T-helper 22 cell (primary cell): Measurements from ENCODE around the gene HECW1.
"Not testable (repeated sequence)": the region's sequence is repeated elsewhere in the genome, so short reads cannot be mapped to it uniquely, and the experiment has no call there.

Experiments used
- DNase-seq: peaks from one replicate; pipeline ENCODE4 v3.0.0-alpha.2; 2020; ENCODE audit warnings: low read depth

The HECW1 gene

DNA sequence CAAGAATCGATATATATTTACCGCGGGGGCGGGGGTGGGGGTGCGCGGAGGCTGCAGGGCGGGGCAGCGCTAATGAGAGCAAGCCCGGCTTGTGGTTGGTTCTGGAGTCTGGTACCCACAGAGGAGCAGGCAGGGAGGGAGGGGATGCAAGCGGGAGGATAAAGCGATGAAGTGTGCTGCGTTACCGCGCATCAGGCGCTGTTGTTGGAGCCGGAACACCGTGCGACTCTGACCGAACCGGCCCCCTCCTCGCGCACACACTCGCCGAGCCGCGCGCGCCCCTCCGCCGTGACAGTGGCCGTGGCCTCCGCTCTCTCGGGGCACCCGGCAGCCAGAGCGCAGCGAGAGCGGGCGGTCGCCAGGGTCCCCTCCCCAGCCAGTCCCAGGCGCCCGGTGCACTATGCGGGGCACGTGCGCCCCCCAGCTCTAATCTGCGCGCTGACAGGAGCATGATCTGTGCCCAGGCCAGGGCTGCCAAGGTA lies at the start of gene HECW1:
Gene HECW1 (plus strand): TSS at position 189 of the 482 bp plus-strand sequence. CDS start 131,259 bp downstream, outside the sequence.
- DNase-seq: no peak

DNA sequence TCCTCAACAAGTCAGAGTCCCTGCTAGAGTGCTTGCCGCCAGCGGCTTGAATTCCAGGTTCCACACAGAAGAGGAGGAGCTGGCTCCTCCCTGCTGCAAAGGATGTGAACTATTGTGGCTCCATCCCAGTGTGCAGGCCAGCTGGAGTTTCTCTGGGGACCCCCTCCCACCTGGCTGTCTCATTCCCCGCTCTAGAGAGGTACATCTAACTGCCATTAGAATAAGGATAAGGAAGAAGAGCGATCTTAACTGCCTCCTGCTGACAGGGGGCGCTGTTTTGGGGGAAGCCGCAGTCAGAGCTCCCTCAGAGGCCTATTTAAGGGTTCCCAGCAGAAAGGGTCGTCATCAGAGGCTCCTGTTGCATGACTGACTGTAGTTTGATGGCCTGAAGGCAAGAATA lies 40.8 kb upstream of the HECW1 start:
- DNase-seq: no peak

DNA sequence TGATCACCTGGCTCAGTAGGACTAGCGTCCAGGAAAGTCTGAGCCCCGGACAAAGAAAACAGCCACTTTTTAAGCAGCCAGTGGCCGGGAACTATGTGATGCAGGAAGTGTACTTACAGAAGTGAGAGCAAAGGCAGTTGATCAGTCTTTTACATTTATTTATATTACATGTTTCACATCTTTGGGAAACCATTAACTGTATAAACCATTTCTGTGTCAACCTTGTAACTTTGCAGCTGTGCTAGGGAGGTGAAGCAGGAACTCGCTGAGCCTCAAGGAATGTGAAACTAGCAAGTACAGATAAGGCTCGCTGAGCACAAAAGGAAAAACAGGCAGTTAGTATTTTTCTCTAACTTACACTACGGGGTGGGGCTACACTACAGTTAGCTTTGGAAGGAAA lies 39.9 kb upstream of the HECW1 start:
- DNase-seq: no peak

DNA sequence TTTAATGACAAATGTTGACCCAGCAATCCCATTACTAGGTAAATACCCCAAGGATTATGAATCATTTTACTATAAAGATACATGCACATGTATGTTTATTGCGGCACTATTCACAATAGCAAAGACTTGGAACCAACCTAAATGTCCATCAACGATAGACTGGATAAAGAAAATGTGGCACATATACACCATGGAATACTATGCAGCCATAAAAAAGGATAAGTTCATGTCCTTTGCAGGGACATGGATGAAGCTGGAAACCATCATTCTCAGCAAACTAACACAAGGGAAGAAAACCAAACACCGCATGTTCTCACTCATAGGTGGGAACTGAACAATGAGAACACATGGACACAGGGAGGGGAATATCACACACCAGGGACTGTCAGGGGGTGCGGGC lies 38.6 kb upstream of the HECW1 start:
- not testable (repeated sequence) for DNase-seq

DNA sequence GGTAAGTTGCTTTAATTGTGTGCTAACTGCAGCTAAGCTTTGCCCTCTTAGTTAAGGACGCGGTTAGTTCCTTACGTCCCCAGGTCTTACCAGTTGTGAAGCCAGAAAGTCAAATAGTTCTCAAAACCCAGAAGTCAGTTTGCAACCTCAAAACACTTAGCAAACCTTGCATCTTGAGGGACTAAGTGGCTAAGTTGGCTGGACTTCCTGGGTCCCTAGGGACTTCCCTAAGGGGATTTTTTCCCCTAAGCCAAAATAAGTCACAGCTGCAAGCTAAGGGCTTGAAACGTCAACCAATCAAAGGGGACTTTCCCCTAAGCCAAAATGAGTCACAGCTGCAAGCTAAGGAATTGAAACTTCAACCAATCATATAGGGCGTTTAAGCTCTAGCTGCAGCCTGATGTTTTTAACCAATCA lies 36.2 kb upstream of the HECW1 start:
- no peak for DNase-seq

DNA sequence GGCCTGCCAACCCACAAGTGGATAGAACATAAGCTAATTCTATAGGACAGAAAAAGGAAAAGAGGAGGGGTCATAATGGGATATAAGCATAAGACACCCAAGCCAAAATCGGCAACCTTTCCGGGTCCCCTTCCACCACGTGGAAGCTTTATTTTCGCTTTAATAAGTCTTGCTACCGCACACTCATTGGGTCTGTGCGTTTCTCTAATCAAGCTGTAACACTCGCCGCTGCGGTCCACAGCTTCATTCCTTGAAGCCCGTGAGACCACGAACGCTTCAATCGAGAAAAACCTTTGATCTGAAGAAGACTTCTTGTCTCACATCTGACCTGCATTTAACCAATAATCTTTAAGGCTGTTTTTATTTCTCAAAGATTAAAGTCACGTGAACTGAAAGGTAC lies 35.8 kb upstream of the HECW1 start:
- no peak for DNase-seq

DNA sequence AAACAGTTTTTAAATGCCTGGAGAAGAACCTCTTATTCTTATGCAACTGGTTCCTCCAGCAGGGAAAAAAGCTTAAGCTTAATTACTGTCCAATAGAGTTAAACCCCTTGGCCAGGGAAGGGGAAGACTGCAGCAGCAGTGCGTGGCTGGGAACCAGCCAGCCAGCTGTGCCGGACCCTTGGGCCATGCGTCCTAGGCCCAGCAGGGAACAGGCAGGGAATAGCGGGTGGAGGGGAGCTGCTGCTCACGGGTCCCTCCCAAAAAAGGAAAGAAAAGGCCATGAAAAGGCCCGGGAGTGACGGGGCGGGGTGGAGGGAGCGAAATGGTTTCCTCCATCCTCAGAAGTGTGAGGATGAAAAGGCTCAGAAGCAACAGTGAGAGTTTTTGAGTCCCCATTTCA lies 35.2 kb upstream of the HECW1 start:
- no peak for DNase-seq

DNA sequence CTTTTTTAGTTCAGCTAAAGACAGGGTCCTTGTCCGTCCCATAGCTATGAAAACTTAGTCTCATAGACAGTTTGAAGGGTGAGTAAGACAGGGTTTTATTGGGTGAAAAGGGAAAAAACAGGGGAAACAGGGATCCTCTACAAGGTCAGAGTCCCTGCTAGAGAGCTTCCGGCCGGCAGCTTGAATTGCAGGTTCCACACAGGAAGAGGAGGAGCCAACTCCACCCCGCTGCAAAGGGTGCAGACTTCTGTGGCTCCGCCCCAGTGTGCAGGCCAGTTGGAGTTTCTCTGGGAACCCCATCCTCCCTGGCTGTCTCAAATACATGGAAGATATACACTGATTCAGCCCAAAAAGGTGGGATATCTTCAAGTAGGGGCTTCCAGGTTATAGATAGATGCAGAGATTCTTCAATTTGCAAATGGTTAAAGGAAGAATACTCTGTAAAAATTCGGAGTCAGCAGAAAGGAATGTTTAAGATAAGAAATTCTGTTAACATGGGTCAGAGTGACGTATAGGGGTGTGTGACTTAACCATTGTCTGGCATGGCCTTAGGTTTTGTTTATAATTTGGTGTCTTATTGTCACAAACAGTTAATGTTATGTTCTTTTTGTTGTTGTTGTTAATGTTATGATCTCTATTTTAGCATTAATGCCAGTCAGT lies 34.6 kb upstream of the HECW1 start:
- no peak for DNase-seq

DNA sequence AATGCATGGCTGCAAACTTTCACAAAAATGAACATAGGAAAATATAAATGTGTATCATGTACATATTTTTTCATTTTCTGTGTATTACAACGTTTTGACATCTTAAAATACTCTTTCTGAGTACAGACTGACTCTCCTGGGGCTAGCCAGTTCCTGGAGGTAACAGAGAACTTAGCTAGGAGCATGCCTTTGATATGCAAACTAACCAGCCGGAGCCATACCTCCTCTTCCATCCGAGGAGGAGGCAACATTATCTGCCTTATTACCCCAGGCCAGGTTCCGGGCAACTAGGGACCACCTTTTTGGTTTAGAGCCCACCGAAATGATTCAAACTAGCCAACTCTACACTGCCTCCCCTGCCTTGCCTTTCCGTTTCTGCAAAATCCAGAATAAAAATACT lies 33.7 kb upstream of the HECW1 start:
- DNase-seq: no peak

DNA sequence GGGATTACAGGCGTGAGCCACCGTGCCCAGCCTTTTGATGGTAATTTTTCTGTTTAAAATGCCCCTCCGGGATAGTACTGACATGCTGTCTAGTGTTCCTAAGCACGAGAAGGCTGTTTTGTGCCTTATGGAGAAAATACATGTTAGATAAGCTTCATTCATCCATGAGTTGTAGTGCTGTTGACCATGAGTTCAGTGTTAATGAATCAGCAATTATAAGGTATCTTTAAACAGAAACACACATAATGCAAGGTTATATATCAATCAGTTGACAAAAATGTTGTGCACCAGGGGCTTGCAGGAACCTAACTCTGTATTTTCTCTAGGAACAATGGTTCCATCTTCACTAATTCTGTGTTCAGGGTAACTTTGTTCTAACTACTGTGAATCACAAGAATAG lies 30.8 kb upstream of the HECW1 start:
- no peak for DNase-seq

DNA sequence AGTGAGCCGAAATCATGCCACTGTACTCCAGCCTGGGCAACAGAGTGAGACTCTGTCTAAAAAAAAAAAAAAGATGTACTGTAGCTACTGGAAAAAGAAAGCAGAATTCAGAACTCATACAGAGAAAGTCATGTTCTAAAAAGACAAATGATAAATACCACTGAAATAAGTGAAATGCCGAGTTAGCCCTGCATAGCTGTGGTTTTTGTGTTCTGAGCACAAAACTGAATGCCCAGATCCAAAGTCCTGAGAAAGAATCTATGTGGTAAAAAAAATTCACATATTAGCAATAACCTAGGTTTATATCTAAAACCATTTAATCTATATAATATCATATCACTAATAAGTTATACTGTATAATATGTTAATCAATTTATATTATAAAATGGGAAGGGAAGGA lies 29.3 kb upstream of the HECW1 start:
- no peak for DNase-seq

DNA sequence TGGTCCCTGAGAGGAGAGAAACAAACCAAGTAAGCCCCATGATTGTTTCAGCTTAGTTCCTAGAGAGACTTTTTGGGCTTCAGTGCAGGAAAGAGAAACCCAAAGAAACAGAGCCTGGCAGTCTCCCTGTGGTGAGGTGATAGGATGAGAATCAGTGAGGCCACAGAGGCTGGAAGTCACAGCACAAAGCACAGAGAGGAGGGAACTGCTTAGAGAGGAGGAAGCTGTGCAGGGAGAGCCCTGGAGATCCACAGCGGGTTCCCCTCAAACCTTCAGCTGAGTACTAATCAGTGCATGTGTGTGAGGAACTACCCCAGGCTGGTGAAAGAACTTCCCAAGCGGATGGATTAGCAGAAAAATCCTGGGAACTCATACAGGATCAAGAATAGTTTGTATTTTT lies 27.4 kb upstream of the HECW1 start:
- DNase-seq: no peak

DNA sequence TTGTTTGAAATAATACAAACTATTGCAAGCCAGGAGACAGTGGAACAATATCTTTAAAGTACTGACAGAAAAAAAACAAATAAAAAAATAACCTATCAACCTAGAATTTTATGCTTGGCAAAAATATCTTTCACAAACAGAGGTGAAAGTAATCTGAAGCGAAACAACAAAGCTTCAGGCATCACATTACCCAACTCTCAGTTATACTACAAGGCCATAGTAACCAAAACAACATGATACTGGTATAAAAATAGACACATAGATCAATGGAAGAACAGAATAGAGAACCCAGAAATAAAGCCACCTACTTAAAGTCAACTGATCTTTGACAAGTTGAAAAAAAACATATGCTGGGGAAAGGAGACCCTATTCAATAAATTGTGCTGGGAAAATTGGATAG lies 26.5 kb upstream of the HECW1 start:
- no peak for DNase-seq

DNA sequence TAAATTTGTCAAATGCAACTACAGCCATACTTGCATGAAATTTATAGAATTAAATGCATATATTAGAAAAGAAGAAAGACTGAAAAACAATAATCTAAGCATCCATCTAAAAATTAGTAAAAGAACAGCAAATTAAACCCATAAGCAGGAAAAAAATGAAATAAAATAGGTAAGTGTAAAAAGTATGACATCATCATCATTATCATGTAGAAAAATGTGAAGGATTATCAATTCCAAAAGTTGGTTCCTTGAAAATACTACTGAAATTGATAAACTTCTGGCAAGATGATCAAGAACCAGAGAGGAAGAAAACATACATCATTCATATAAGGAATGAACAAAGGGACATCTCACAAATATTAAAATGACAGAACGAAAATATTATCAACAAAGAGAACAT lies 19.6 kb upstream of the HECW1 start:
- no peak for DNase-seq

DNA sequence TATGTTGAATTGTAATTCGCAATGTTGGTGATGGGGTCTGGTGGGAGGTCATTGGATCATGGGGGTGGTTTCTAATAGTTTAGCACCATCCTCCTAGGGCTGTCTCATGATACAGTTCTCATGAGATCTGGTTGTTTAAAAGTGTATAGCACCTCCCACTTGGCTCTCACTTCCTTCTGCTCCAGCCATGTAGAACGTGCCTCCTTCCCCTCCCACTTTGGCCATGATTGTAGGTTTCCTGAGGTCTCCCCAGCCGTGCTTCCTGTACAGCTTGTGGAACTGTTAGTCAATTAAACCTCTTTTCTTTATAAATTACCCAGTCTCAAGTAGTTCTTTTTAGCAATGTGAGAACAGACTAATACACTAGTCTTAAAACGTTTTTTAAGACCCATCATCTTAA lies 15.6 kb upstream of the HECW1 start:
- no peak for DNase-seq

DNA sequence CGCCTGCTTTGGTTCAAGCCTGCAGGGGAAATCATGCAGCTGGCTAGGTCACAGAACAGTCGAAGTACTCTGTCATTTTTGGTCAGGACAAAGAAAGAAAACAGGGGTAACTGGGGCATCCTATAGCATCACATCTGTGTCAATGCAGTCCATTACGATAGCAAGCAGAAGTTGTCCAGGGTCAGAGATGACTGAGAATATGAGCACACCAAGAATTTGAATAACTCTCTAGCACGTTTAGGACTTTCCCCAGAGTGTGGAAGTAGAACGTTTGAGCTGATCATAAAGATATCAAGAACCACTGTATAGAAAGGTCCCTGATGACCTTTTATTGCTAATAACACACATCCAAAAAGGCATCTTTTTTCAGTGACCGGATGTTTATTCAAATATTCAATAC lies 12.7 kb upstream of the HECW1 start:
- no peak for DNase-seq

DNA sequence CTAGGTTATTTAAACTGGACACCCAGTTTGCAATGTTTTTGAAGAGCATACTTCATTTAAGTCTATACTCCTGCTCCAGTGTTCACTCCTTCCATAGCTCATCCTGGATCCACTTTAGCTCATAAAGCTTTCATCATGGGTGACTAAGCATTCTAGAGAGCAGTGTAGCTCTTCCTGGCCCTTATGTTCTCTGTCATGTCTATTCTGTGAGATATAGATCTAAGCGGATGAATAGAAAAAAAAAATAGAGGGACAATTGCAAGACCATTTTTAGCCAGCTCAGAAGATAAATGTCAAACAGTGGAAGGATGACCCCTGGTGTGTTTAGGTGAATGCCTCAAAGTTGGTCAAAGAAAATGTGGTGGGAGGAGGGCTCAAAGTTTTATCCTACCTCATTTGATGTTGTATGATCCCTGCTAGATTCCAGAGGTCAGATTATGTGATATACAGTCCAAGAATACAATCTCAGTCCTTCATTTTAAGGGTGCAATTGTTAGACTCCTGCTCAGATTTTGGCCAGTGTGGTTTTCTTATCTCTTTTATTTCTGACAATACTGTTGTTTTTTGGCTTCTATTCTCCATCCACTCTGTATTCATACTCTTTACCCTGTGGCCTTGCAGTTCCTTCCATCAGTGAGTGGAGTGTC lies 7.5 kb upstream of the HECW1 start:
- no peak for DNase-seq

DNA sequence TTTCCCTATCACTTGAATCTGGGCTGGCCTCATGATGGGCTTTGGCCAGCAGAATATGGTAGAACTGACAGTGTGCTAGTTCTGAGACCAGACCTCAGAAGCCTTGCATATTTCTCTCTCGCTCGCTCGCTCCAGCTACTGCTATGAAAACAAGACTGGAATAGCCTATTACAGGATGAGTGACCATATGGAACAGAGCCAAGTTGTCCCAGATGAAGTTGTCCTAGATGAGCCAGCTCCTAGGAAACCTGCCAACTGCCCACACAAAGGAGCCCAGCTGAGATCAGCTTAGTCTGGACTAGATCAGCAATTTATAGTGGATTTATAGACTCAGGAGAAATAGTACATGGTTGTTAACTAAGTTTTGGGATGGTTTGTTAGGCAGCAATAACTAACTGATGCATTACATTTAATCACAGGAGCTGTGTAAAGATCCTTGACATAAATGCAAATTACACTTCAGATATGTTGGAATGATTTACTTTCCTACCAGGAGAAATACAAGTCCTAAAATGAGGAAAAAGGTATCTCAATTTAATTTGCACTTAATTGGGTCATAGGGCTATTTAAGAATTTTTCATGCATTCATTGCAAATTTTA lies 6.8 kb upstream of the HECW1 start:
- DNase-seq: no peak

DNA sequence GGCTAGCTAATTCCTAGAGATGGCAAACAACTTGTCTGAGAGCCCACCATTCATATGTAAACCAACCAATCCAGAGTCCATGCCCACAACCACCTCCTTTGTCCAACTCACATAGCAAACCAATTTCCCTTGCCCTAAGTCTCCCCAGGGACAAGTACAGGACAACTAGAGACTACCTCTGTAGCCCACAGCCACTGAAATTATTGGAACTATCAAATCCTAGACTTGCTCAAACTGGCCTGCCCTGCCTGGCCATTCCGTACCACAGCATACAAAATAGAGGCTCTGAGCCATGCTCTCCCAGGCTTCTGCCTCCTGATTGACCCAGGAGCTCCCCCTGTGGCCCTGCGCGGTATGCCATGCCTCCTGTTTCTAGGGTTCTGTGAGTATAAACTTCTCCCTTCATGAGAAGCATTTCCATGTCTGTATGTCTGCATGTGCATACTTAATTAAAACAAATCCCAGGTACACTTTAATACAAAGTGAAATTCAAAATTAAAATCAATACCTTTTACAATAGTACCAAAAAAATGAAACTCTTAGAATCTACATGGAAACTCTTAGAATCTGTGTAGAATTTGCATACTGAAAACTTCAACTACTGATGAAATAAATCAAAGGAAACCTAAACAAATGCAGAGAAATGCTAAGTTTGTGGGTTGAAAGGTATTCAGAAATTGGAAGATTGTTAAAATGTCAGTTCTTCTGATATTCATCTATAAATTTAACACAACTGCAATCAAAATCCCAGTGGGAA lies 4.0 kb upstream of the HECW1 start:
- no peak for DNase-seq

DNA sequence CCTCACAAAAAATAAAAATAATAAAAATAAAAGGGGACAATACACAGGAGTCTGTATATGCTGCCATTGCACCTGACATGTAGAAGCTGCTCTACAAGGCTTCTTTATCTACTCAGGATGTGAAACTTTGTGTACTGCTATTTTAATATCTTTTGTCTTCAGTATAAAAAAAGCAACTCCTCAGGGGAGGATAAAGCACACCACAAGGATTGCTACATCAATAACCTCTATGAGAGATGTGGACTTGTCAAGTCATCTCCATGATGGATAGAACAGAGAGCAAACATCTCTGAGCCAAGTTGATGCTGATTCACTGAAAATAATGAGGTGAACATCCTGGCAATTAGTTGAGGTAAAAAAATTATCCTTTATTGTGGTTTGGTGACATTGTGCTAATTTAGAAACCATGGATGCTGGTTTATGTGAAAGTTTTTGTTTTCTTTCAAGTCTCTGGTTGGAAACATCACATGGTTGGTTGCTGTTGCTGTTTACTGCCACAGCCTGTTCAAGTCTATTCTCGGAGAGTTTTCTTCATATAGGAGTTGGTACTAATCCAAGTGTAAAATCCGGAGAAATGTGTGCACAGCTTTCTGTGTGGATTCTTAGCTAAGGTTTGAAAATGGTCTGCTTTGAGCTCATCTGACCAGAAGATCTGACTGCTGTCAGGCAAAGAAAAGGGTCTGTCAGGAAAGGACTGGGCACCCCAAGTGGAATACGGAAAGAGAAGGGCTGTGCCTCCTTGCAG lies 1.5 kb upstream of the HECW1 start:
- no peak for DNase-seq

DNA sequence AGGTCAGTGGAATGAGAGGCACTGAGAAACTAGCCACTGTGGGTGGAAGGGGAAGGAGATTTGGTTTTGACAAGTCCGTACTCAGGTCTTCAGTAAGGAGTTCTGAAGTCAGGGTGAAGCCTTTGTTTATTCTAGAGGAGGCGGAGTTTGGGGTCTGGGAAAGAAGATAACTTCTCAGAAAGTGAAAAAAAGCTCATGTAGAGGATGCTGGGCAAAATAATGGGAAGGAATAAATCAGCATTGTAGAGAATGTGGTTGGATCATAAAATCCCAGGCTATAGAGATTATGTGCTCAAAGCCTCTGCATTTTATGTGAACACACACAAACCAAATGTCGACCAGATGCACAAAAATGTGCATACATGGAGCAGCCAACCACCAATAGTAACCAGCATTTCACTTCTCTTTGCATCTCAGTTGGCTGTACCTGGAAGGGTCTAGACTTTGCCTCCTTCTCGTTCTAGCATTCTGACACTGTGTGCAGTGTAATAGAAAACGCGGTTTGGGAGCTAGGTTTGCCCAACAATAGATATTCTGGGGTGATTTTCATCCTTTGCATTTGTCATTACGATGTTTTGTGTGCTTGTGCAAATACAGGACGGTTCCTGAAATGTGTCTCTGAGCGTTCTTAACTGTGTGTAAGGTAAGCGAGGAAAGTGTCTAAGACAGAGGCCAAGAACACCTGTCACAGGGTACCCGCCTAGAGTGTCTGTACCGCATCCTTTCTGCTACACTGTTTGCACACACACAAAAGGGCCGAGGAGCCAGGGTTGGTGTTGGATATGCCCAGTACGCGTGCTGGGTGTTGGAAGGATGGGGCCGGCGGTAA lies 603 bp upstream of the HECW1 start:
- DNase-seq: no peak
